Subcutaneous abdominal adipose tissue (tissue), 5 donors: Measurements from ENCODE around the gene PIK3AP1.
"Not testable (repeated sequence)": the region's sequence is repeated elsewhere in the genome, so short reads cannot be mapped to it uniquely, and the experiment has no call there.

Source experiments
- H3K27ac ChIP-seq: one replicate; pipeline ENCODE4 v1.7.0; 2013; ENCODE audit warnings: low read depth, mild to moderate bottlenecking, inconsistent platforms, low read length, moderate library complexity
- H3K27me3 ChIP-seq, 5 donors: one replicate each; pipeline ENCODE4 v1.7.0; 2013; ENCODE audit warnings: low read length in 5 of 5, inconsistent platforms in 1 of 5; ENCODE audit not compliant: control insufficient read depth in 5 of 5, insufficient read depth in 4 of 5
- H3K36me3 ChIP-seq, 5 donors: one replicate each; pipeline ENCODE4 v1.7.0; 2013; ENCODE audit warnings: low read length in 5 of 5; ENCODE audit not compliant: control insufficient read depth in 5 of 5, insufficient read depth in 5 of 5
- H3K4me1 ChIP-seq, 5 donors: one replicate each; pipeline ENCODE4 v1.7.0; 2013; ENCODE audit warnings: low read length in 5 of 5, mild to moderate bottlenecking in 3 of 5, moderate library complexity in 1 of 5; ENCODE audit not compliant: control insufficient read depth in 5 of 5, insufficient read depth in 5 of 5
- H3K4me3 ChIP-seq, 5 donors: one replicate each; pipeline ENCODE4 v1.7.0; 2013; ENCODE audit warnings: low read length in 5 of 5, low read depth in 1 of 5
- H3K9ac ChIP-seq, 5 donors: one replicate each; pipeline ENCODE4 v1.7.0; 2013; ENCODE audit warnings: low read length in 5 of 5, mild to moderate bottlenecking in 4 of 5, moderate library complexity in 3 of 5
- H3K9me3 ChIP-seq, 5 donors: one replicate each; pipeline ENCODE4 v1.7.0; 2013; ENCODE audit warnings: low read length in 5 of 5; ENCODE audit not compliant: control insufficient read depth in 5 of 5
- donor health status: healthy.
- donor health status: healthy.
- donor health status: healthy.
- donor health status: healthy.
- donor health status: healthy.

The PIK3AP1 gene

DNA sequence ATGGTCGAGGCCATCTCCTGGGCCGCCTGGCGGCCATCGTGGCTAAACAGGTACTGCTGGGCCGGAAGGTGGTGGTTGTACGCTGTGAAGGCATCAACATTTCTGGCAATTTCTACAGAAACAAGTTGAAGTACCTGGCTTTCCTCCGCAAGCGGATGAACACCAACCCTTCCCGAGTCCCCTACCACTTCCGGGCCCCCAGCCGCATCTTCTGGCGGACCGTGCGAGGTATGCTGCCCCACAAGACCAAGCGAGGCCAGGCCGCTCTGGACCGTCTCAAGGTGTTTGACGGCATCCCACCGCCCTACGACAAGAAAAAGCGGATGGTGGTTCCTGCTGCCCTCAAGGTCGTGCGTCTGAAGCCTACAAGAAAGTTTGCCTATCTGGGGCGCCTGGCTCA lies 30.0 kb upstream of the PIK3AP1 start:
- not testable (repeated sequence) for H3K9me3 ChIP-seq, H3K4me3 ChIP-seq, H3K9ac ChIP-seq, H3K27me3 ChIP-seq, H3K36me3 ChIP-seq, H3K4me1 ChIP-seq, H3K27ac ChIP-seq

DNA sequence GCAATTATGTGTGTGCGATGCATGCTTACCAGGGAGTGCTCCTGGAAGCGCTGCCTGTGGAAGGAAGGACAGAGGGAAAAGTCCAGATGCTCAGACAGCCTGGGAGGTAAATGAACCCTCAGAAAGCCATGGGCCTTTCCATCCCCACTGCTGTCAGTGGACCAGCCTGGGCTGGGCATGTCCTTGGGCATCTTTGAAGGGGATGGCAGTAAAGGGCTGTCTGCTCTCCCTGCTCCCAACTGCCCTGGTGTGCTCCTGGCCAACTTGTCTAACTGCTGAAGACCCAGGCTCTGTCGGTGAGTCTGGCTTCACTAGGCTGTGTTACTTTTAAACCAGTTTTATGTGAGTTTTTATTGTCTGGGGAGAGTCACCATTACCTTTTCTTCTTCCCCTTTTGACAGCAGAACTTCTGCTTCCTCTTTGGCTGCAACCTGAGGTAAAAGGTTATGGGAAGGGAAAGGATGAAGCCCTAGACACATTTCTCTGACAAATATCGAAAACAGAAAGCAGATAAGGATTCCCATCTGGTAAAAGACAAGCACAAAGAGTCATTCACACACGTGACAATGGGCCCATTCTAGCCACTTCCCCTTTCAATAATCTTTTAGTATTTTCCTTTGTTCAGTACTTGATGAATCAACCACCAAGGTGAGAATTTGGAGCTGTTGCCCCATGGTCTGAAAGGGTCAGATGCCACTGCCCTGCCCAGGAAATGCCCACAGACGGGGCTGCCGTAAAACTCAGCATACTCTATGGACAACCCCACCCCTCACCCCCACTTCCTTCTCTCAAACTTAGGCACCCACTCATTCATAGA lies 27.6 kb upstream of the PIK3AP1 start:
- H3K4me1 ChIP-seq = peaks cover 0 to 9% (median 0%) of the 10 kb centered on the region in 5 donors
- H3K27me3 ChIP-seq = no peaks in the 10 kb centered on the region
- no peaks in the 10 kb centered on the region for H3K9me3 ChIP-seq
- H3K4me3 ChIP-seq = no peak overlapping the region
- no peaks in the 10 kb centered on the region for H3K36me3 ChIP-seq
- no peak overlapping the region for H3K9ac ChIP-seq
- no peak overlapping the region for H3K27ac ChIP-seq

DNA sequence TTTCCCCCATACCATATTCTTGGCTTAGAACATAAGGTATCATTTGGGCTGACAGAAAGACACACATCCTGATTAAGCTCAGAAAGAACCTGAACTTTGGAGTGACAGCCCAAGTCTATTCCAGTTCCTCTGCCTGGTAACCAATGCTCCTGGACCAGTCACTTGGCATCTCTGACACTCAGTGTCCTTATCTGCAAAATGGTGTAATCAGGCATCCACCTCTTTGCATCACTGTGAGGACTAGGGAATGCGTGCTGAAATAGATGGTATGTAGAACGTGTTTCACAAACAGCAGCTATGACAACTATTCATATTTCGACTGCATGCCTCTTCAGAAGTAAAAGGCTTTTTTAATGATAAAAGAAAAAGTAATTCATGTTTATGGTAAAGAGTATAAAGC lies 26.2 kb upstream of the PIK3AP1 start:
- no peak overlapping the region for H3K27ac ChIP-seq
- H3K36me3 ChIP-seq = no peaks in the 10 kb centered on the region
- peaks cover 0 to 11% (median 0%) of the 10 kb centered on the region in 5 donors for H3K4me1 ChIP-seq
- H3K27me3 ChIP-seq = no peaks in the 10 kb centered on the region
- H3K4me3 ChIP-seq = no peak overlapping the region
- no peaks in the 10 kb centered on the region for H3K9me3 ChIP-seq
- no peak overlapping the region for H3K9ac ChIP-seq

DNA sequence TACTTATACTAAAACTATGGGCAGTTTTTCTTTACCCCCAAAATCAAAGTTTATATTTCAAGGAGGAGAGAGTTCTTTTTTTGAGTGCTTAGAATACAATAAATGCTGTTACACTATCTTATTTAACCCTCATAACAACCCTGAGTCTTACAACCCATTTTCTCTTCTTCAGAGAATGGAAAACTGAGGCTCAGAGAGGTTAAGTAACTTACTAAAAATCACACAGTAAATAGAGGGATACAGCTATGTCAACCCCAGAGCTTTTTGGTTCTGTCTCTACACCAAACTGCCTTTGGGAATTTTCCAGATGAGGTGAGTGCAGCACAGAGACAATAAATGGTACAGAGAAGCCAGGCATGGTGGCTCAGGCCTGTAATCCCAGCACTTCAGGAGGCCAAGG lies 25.6 kb upstream of the PIK3AP1 start:
- H3K9ac ChIP-seq = no peak overlapping the region
- H3K4me3 ChIP-seq = no peak overlapping the region
- H3K4me1 ChIP-seq = peaks cover 0 to 12% (median 0%) of the 10 kb centered on the region in 5 donors
- H3K27ac ChIP-seq = no peak overlapping the region
- H3K27me3 ChIP-seq = no peaks in the 10 kb centered on the region
- H3K36me3 ChIP-seq = no peaks in the 10 kb centered on the region
- no peaks in the 10 kb centered on the region for H3K9me3 ChIP-seq

DNA sequence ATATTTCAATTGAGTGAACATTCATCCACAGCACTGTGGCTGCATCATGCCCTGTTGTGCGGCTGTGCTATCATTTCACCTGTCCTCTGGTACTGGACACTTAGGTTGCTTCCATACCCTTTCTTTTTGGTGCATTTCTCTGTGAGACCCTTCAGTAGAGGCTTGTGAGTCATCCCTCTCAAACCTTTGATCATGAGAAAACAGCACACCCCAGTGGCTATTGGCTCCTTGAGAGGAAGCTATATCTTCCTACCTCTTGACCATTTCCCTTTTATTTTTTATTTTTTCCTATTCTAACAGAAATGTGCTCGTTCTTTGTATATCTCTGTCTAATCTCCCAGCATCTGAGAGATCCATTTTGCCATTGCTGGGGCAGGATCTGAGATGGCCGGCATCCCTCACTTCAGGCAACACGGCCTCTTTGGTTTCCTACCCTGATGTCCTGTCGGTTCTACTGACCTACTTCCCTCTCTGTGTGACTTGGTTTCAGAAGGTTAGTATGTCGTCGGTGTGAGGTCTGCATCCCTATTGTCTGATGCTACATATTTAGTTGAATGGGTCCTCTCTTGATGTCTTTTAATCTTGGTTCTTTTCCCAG lies 23.8 kb upstream of the PIK3AP1 start:
- peaks cover 0 to 16% (median 5%) of the 10 kb centered on the region in 5 donors for H3K4me1 ChIP-seq
- no peaks in the 10 kb centered on the region for H3K9me3 ChIP-seq
- no peaks in the 10 kb centered on the region for H3K36me3 ChIP-seq
- peaks cover 0 to 5% (median 0%) of the 10 kb centered on the region in 5 donors for H3K27me3 ChIP-seq
- H3K4me3 ChIP-seq = no peak overlapping the region
- no peak overlapping the region for H3K9ac ChIP-seq
- no peak overlapping the region for H3K27ac ChIP-seq

DNA sequence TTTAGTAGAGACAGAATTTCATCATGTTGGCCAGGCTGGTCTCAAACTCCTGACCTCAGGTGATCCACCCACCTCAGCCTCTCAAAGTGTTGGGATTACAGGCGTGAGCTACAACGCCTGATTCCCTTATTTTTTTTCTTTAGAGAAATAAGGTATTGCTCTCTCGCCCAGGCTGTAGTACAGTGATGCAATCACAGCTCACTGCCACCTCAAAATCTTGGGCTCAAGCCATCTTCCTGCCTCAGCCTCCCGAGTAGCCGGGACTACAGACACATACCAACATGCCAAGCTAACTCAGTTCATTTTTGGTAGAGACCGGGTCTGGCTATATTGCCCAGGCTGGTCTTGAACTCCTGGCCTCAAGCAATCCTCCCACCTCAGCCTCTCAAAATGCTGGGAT lies 21.2 kb upstream of the PIK3AP1 start:
- not testable (repeated sequence) for H3K4me1 ChIP-seq, H3K27ac ChIP-seq

DNA sequence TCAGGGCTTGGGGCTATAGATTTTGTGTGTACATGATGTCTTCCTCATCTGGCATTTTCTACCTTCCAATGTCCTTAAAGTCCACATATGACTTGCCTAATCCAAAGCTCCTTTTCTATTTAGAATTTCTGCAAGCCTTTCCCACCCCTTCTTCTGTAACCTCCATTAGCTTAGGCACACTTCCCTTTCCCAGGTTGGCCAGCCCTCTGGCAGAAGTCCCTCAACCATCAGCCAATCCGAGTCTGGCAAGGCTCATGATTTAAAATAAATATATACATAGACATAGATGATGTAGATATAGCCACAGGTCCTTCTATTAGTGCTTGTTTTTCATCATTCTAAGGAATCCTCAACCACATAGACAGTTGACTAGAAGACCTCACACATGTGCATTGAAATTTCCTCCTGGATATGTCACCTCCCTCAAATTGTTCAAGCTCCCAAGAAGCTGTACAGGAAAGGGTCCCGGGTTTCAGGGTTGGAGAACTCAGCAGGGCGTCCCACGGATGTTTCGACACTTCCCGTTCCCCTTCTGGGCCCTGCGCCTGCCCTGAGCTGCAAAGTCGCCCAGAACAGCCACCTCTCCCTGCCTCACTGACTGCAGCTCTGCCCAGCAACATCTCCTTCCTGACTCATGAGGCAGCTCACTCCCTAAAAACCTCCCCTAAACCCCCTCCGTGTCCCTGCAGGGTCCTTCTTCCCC lies 20.4 kb upstream of the PIK3AP1 start:
- H3K9ac ChIP-seq = no peak overlapping the region
- peaks cover 0 to 7% (median 5%) of the 10 kb centered on the region in 5 donors for H3K4me1 ChIP-seq
- no peaks in the 10 kb centered on the region for H3K9me3 ChIP-seq
- no peak overlapping the region for H3K27ac ChIP-seq
- H3K27me3 ChIP-seq = peaks cover 0 to 5% (median 0%) of the 10 kb centered on the region in 5 donors
- H3K4me3 ChIP-seq = no peak overlapping the region
- H3K36me3 ChIP-seq = no peaks in the 10 kb centered on the region

More for the DNA sequence above, 21.2 kb upstream of the PIK3AP1 start:
- not testable (repeated sequence) for H3K9ac ChIP-seq, H3K9me3 ChIP-seq, H3K27me3 ChIP-seq, H3K36me3 ChIP-seq, H3K4me3 ChIP-seq

DNA sequence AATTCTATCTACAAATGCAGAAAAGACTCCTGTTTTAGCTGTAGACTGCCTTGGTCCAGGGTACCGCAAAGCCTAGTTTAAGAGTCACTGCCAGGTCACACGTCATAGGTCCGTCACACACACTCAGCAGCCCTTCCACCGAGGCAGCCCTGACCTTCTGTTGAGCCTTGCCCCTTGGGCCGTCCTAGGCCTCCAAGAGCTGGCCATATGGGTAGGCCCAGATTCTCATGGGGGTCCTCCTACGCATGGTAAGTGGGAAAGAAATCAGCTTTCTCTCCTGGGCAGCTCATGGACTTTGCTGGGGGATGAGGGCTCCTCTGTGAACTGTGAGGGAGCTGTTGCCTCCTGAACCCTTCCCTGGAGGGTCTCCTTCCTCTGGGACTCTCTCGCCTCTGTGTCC lies 19.8 kb upstream of the PIK3AP1 start:
- Histone ChIP-seq H3K9ac (no peak overlapping the region), H3K27ac (no peak overlapping the region), H3K9me3 (no peaks in the 10 kb centered on the region), H3K27me3 (peaks cover 0 to 5% (median 0%) of the 10 kb centered on the region in 5 donors), H3K4me3 (no peak overlapping the region), H3K4me1 (peaks cover 0 to 7% (median 5%) of the 10 kb centered on the region in 5 donors), H3K36me3 (no peaks in the 10 kb centered on the region)

DNA sequence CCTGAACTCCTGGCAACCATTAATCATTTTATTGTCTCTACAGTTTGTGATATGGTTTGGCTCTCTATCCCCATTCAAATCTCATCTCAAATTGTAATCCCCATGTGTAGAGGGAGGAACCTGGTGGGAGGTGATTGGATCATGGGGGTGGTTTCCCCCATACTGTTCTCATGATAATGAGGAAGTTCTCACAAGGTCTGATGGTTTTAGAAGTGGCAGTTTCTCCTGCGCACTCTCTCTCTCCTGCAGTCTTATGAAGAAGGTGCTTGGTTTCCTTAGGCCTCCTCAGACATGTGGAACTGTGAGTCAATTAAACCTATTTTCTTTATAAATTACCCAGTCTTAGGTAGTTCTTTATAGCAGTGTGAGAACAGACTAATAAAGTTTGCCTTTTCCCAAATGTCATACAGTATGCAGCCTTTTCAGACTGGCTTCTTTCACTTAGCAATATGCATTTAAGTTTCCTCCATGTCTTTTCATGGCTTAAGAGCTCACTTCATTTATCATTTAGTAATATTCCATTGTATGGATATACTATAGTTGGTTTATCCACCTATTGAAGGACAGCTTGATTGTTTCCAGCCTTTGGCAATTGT lies 17.1 kb upstream of the PIK3AP1 start:
- H3K27ac ChIP-seq, H3K9me3 ChIP-seq, H3K27me3 ChIP-seq, H3K9ac ChIP-seq, H3K4me3 ChIP-seq, H3K4me1 ChIP-seq, H3K36me3 ChIP-seq: not testable (repeated sequence)

DNA sequence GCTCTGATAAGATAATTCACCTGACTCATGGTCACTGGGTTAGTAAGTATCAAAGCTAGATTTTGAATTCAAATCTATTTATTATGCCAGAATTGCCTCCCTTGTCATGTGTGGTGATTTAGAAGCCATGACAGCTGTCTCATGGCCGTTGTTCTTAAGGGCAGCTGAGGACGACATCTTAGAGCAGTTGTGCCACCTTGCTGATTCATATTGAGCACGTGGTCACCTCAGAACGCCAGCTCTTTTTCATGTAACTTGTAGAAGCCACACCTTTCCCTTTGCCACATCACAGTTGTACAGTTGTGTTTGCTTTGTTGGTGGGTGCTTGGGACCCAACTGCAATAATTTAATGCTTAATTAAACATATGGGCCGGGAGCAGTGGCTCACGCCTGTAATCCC lies 4.3 kb upstream of the PIK3AP1 start:
- Histone ChIP-seq H3K4me1 (peaks cover 0 to 16% (median 13%) of the 10 kb centered on the region in 5 donors), H3K9ac (no peak overlapping the region), H3K9me3 (no peaks in the 10 kb centered on the region), H3K27me3 (peaks cover 5 to 14% (median 9%) of the 10 kb centered on the region in 5 donors), H3K4me3 (no peak overlapping the region), H3K27ac (no peak overlapping the region), H3K36me3 (no peaks in the 10 kb centered on the region)
